H1 (cell line): ENCODE measurements around the gene PHLDA3. TPM values are rescaled to one million over a fixed set of nuclear protein-coding genes. Genes with fewer than 3 reads are reported as not detected.

Experiments used
- CTCF ChIA-PET: fragments of 300-600 bp; sonication (Branson Sonifier 250); formaldehyde crosslinking; loops from one replicate; lab custom pipeline; 2021; ENCODE audit not compliant: partially characterized antibody; lab: Charles Lee
- POLR2A ChIA-PET: fragments of 300-600 bp; sonication (Branson Sonifier 250); formaldehyde crosslinking; loops from one replicate; lab custom pipeline; 2021; ENCODE audit warnings: inconsistent platforms; ENCODE audit not compliant: partially characterized antibody; lab: Charles Lee
- DNase-seq, 2 experiments: peaks; one replicate each; pipeline versions ENCODE4 v3.0.0 to v3.0.0-alpha.2; 2010 to 2022; ENCODE audit warnings: low spot score in 2 of 2, low read depth in 1 of 2, mixed read lengths in 1 of 2
- FAIRE-seq: peaks from 2 replicates; lab custom pipeline; 2011; peaks lifted over from hg19 to GRCh38; lab: Jason Lieb, UNC
- H2AFZ ChIP-seq: 2 replicates; pipeline ENCODE4 v1.8.1; 2012; ENCODE audit warnings: low read length, inconsistent platforms
- H2AK5ac ChIP-seq: 2 replicates; pipeline ENCODE4 v1.6.1; 2013; ENCODE audit warnings: low read depth, low read length
- H2BK120ac ChIP-seq: replicated peaks from 2 replicates; pipeline ENCODE3; 2013; ENCODE audit warnings: low read depth, low read length, inconsistent platforms
- H2BK12ac ChIP-seq: 2 replicates; pipeline ENCODE4 v1.6.1; 2013; ENCODE audit warnings: low read depth, low read length
- H2BK15ac ChIP-seq: 2 replicates; pipeline ENCODE4 v1.6.1; 2013; ENCODE audit warnings: low read length
- H2BK20ac ChIP-seq: 2 replicates; pipeline ENCODE4 v1.6.1; 2013; ENCODE audit warnings: low read length
- H2BK5ac ChIP-seq: 2 replicates; pipeline ENCODE4 v1.6.1; 2013; ENCODE audit warnings: low read depth, low read length
- H3K14ac ChIP-seq: 2 replicates; pipeline ENCODE4 v1.6.1; 2013; ENCODE audit warnings: inconsistent platforms; ENCODE audit not compliant: insufficient read length
- H3K18ac ChIP-seq: 2 replicates; pipeline ENCODE4 v1.6.1; 2013; ENCODE audit warnings: low read length; ENCODE audit errors: extremely low read depth
- H3K23ac ChIP-seq: 2 replicates; pipeline ENCODE4 v1.6.1; 2013; ENCODE audit warnings: inconsistent platforms; ENCODE audit not compliant: insufficient read length
- H3K23me2 ChIP-seq: 2 replicates; pipeline ENCODE4 v1.6.1; 2013; ENCODE audit warnings: low read depth, low read length
- H3K27ac ChIP-seq: 2 replicates; pipeline ENCODE4 v1.6.1; 2011; ENCODE audit warnings: low read depth, low read length, inconsistent platforms
- H3K27me3 ChIP-seq, 4 experiments: replicated peaks in 1 of 4; 1 replicate in 1 of 4; 2 replicates in 3 of 4; pipeline versions ENCODE4 v1.6.1 to v1.8.1; 2011 to 2013; ENCODE audit warnings: low read length in 3 of 4, mild to moderate bottlenecking in 3 of 4, inconsistent platforms in 2 of 4, mixed read lengths in 2 of 4, moderate library complexity in 1 of 4; ENCODE audit not compliant: control insufficient read depth in 3 of 4, insufficient read depth in 3 of 4; ENCODE audit errors: extremely low read depth in 1 of 4
- H3K36me3 ChIP-seq, 4 experiments: 2 replicates each; pipeline versions ENCODE4 v1.6.1 to v1.8.1; 2011 to 2013; ENCODE audit warnings: mild to moderate bottlenecking in 4 of 4, low read length in 3 of 4, moderate library complexity in 2 of 4, control low read depth in 1 of 4, inconsistent platforms in 1 of 4; ENCODE audit not compliant: insufficient read depth in 4 of 4, control insufficient read depth in 2 of 4
- H3K4ac ChIP-seq: replicated peaks from 2 replicates; pipeline ENCODE3; 2013; ENCODE audit warnings: low read length, low read depth, mixed read lengths, inconsistent platforms; ENCODE audit not compliant: insufficient read length
- H3K4me1 ChIP-seq, 4 experiments: replicated peaks in 1 of 4; 1 replicate in 1 of 4; 2 replicates in 3 of 4; pipeline versions ENCODE4 v1.6.1 to v1.8.1; 2011 to 2013; ENCODE audit warnings: low read length in 3 of 4, inconsistent platforms in 2 of 4, mixed read lengths in 1 of 4; ENCODE audit not compliant: insufficient read depth in 4 of 4, control insufficient read depth in 3 of 4
- H3K4me2 ChIP-seq, 2 experiments: 2 replicates each; pipeline versions ENCODE4 v1.6.1 to v1.8.1; 2011 to 2013; ENCODE audit warnings: low read depth in 2 of 2, low read length in 2 of 2, control low read depth in 1 of 2, inconsistent platforms in 1 of 2, mild to moderate bottlenecking in 1 of 2; ENCODE audit not compliant: insufficient read depth in 1 of 2
- H3K4me3 ChIP-seq, 4 experiments: fragments of 200-600, 300-600 bp in 1 of 4; sonication (generic), shearing (Covaris generic), sonication (Bioruptor Twin) in 1 of 4; 2 replicates each; pipeline versions ENCODE4 v1.5.1 to v1.8.1; 2011 to 2016; ENCODE audit warnings: low read length in 4 of 4, low read depth in 3 of 4, control low read depth in 2 of 4, inconsistent platforms in 2 of 4, mild to moderate bottlenecking in 2 of 4, mixed read lengths in 1 of 4, moderate library complexity in 1 of 4; ENCODE audit not compliant: insufficient read depth in 2 of 4; ENCODE audit errors: extremely low read depth in 1 of 4
- H3K56ac ChIP-seq: replicated peaks from 2 replicates; pipeline ENCODE3; 2013; ENCODE audit warnings: low read depth, mild to moderate bottlenecking, mixed read lengths, low read length, inconsistent platforms; ENCODE audit not compliant: insufficient read length
- H3K79me1 ChIP-seq: 2 replicates; pipeline ENCODE4 v1.6.1; 2013; ENCODE audit warnings: low read depth, low read length, control low read depth
- H3K79me2 ChIP-seq, 2 experiments: 2 replicates each; pipeline versions ENCODE4 v1.6.1 to v1.8.1; 2012 to 2013; ENCODE audit warnings: low read length in 2 of 2, mild to moderate bottlenecking in 2 of 2, inconsistent platforms in 1 of 2; ENCODE audit not compliant: insufficient read depth in 2 of 2, control insufficient read depth in 1 of 2
- H3K9ac ChIP-seq, 4 experiments: replicated peaks in 1 of 4; 1 replicate in 1 of 4; 2 replicates in 3 of 4; pipeline versions ENCODE4 v1.6.1 to v1.8.1; 2011 to 2013; ENCODE audit warnings: low read depth in 3 of 4, low read length in 3 of 4, control low read depth in 2 of 4, mild to moderate bottlenecking in 2 of 4, moderate library complexity in 2 of 4, inconsistent platforms in 1 of 4; ENCODE audit errors: extremely low read depth in 1 of 4
- H3K9me3 ChIP-seq, 2 experiments: 2 replicates each; pipeline versions ENCODE4 v1.6.1 to v1.8.1; 2012 to 2013; ENCODE audit warnings: mild to moderate bottlenecking in 2 of 2, moderate library complexity in 2 of 2, control low read depth in 1 of 2, inconsistent platforms in 1 of 2, low read depth in 1 of 2, low read length in 1 of 2, mixed read lengths in 1 of 2; ENCODE audit not compliant: insufficient read depth in 2 of 2
- H4K20me1 ChIP-seq, 2 experiments: replicated peaks in 1 of 2; 2 replicates each; pipeline versions ENCODE3 to v1.8.1; 2011 to 2013; ENCODE audit warnings: inconsistent platforms in 2 of 2, low read length in 2 of 2, mild to moderate bottlenecking in 1 of 2; ENCODE audit not compliant: insufficient read depth in 2 of 2, control insufficient read depth in 1 of 2
- H4K5ac ChIP-seq: 2 replicates; pipeline ENCODE4 v1.6.1; 2013; ENCODE audit warnings: low read length, low read depth, mixed read lengths, inconsistent platforms; ENCODE audit not compliant: insufficient read length
- H4K8ac ChIP-seq: 2 replicates; pipeline ENCODE4 v1.8.0; 2013; ENCODE audit warnings: mild to moderate bottlenecking, moderate library complexity, low read length, inconsistent platforms; ENCODE audit not compliant: insufficient read depth; ENCODE audit errors: extremely low read depth
- H4K91ac ChIP-seq: replicated peaks from 2 replicates; pipeline ENCODE3; 2013; ENCODE audit warnings: low read length, mixed read lengths, inconsistent platforms; ENCODE audit not compliant: insufficient read length
- BCL11A ChIP-seq, 2 experiments: IDR thresholded peaks; one replicate each; pipeline ENCODE4 v1.6.1; 2011; ENCODE audit warnings: low read depth in 2 of 2, low read length in 2 of 2, mild to moderate bottlenecking in 2 of 2
- CEBPB ChIP-seq: IDR thresholded peaks from 2 replicates; pipeline ENCODE4 v1.6.1; 2012; ENCODE audit warnings: low read depth, low read length
- GABPA ChIP-seq: IDR thresholded peaks from 2 replicates; pipeline ENCODE4 v1.6.1; 2011; ENCODE audit warnings: mild to moderate bottlenecking, low read length, moderate library complexity, borderline replicate concordance; ENCODE audit not compliant: insufficient read depth
- NRF1 ChIP-seq: IDR thresholded peaks from 2 replicates; pipeline ENCODE4 v1.6.1; 2011; ENCODE audit warnings: mild to moderate bottlenecking, low read depth, low read length, improper control_type of control experiment
- POLR2A ChIP-seq, 2 experiments: IDR thresholded peaks; 1 replicate in 1 of 2; 2 replicates in 1 of 2; pipeline ENCODE4 v1.6.1; 2011; ENCODE audit warnings: low read depth in 2 of 2, low read length in 2 of 2, mild to moderate bottlenecking in 2 of 2; ENCODE audit errors: control extremely low read depth in 1 of 2
- WGBS, 2 experiments: shearing (Covaris generic) in 1 of 2; methylation state at CpG; one replicate each; pipeline versions ENCODE4 v1.1.6 to v1.1.7; 2013 to 2015; ENCODE audit warnings: low lambda C conversion rate in 2 of 2, mixed read lengths in 2 of 2, inconsistent platforms in 1 of 2, low coverage in 1 of 2, missing lambda C conversion rate in 1 of 2; ENCODE audit not compliant: insufficient replicate concordance in 2 of 2, insufficient coverage in 1 of 2, insufficient read length in 1 of 2; ENCODE audit errors: extremely low coverage in 1 of 2, missing lambda C conversion rate in 1 of 2; 5-methylcytosine and 5-hydroxymethylcytosine counted together
- polyA plus RNA-seq, 7 experiments: library from polyadenylated mRNA; depleted of rRNA in 3 of 7; stranded (reverse) in 5 of 7; unstranded in 2 of 7; fragments of >200 nt in 5 of 7; fragments of 200-250 nt in 2 of 7; gene quantifications; 1 replicate in 5 of 7; 2 replicates in 1 of 7; 4 replicates in 1 of 7; pipeline versions ENCODE4 v1.2.1 to v1.2.3, GENCODE V29; 2011 to 2013; ENCODE audit warnings: missing spikeins in 2 of 7, mixed read lengths in 2 of 7
- total RNA-seq: library from RNA; stranded (reverse); fragmentation: NEBNext Ultra II Directional; extraction: Animal tissue kit (Norgen Biotek cat#: 25700); gene quantifications from 2 replicates; pipeline ENCODE4 v1.2.1, GENCODE V29; 2021

The PHLDA3 gene
- total and polyA plus RNA-seq, 2 of the 8 experiments (the other 6 are each of a cell fraction or from before 2014, with no cell fraction given): 25.5 to 27.5 TPM

- Histone ChIP-seq H2AK5ac (no peak overlapping the region), H3K9ac (no peak overlapping the region), H3K56ac (no peak overlapping the region), H4K5ac (no peak overlapping the region), H2BK20ac (no peak overlapping the region), H2BK15ac (no peak overlapping the region), H3K23me2 (no peaks in the 10 kb centered on the region), H3K36me3 (peaks cover 3 to 11% (median 6%) of the 10 kb centered on the region in 4 experiments; a peak in 4 of 8 replicates), H3K18ac (no peak overlapping the region), H4K8ac (no peak overlapping the region), H3K27me3 (no peaks in the 10 kb centered on the region), H2BK12ac (0 out of 2 replicates have a peak overlapping the region, but pooled peaks have one; percentile 22), H3K9me3 (no peaks in the 10 kb centered on the region), H3K79me1 (peaks cover 2% of the 10 kb centered on the region; the same call in 1 of the 2 replicates), H4K91ac (no peak overlapping the region), H3K4ac (no peak overlapping the region), H2BK5ac (no peak overlapping the region), H3K4me3 (no peak overlapping the region), H2BK120ac (no peak overlapping the region), H3K79me2 (no peaks in the 10 kb centered on the region), H3K4me2 (no peak overlapping the region), H3K4me1 (peaks cover 2 to 12% (median 5%) of the 10 kb centered on the region in 4 experiments), H3K27ac (no peak overlapping the region), H4K20me1 (peaks cover 0 to 6% of the 10 kb centered on the region in 2 experiments), H2AFZ (no peak overlapping the region), H3K14ac (no peak overlapping the region), H3K23ac (no peak overlapping the region)
- WGBS, 2 experiments: 83% methylated on average over 8 of the region's 8 CpGs; no CpG with 5 or more reads in 1 of the 2 experiments
- POLR2A ChIA-PET: interaction anchor here (0.8 to 1.9 kb wide), 7 partner anchors 8 to 420 kb away, joined by 3 to 4 read pairs (median 3); no protein-coding TSS in a partner anchor
- TF ChIP-seq GABPA: no peak
- TF ChIP-seq BCL11A (IDR thresholded peaks at IDR 0.05; ENCODE audit: low read depth in 2 of 2, low read length in 2 of 2): no peak
- TF ChIP-seq POLR2A (IDR thresholded peaks at IDR 0.05; ENCODE audit: control extremely low read depth in 1 of 2, low read depth in 2 of 2, low read length in 2 of 2): no peak
- TF ChIP-seq NRF1: no peak
- TF ChIP-seq CEBPB: no peak
- DNase-seq (no peak), FAIRE-seq (no peak)
- CTCF ChIA-PET: interaction anchor here (0.6 to 12.7 kb wide), 10 partner anchors 8 to 75 kb away, joined by 3 to 155 read pairs (median 9); partner anchors contain the start of gene PHLDA3
These were observed 8.0 kb downstream of the PHLDA3 start for GRCh38 chr1:201460814-201461644.
